Measurements from ENCODE around the gene EIF3B. TPM values are rescaled to one million over a fixed set of nuclear protein-coding genes. Genes with fewer than 3 reads are reported as not detected.
"Not testable (repeated sequence)": the region's sequence is repeated elsewhere in the genome, so short reads cannot be mapped to it uniquely, and the experiment has no call there.

Gene EIF3B
- total and polyA plus RNA-seq, 4 donors: 27.4 to 98.8 (median 60.8) TPM

DNA sequence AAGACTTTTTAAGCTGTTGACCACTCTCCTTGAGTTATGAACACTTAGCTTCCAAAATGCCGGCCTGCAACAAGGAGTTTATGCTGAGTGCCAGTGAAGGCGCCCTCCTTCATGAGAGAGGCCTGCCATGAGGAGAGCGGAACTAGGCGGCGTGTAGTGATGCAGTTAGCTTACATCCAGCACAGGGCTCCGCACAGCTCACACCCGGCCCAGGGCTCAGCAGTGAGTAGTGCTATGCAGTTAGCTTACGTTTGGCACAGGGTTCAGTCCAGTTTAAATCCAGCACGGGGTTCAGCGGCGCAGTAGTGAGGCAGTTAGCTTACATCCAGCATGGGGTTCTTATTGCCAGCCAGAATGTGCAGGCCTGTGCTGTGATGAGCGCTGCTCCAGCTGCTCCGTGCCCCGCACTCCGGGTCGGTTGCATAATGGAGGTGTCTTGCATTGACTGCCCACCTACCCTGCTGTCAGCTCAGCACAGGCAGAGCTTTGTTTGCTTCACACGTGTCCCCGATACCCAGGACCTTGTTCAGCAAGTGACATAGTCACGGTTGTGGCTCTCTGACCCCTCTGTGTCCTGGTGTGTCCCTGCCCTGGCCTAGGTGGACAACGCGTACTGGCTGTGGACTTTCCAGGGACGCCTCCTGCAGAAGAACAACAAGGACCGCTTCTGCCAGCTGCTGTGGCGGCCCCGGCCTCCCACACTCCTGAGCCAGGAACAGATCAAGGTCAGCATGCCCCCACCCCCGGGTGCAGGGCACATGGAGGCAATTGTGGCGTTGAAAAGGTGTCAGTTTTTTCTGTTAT lies 21.9 kb downstream of the EIF3B start:
- no peaks in the 10 kb centered on the region for H3K9me3 ChIP-seq (ENCODE audit: control insufficient read depth in 4 of 4, low read length in 3 of 4)
- 62% methylated on average over 27 of the region's 27 CpGs for WGBS
- H3K36me3 ChIP-seq (ENCODE audit: control insufficient read depth in 4 of 4, insufficient read depth in 3 of 4, low read depth in 1 of 4, low read length in 3 of 4): peaks cover 28 to 92% (median 65%) of the 10 kb centered on the region in 4 donors
- no peak overlapping the region for H3K4me3 ChIP-seq (ENCODE audit: low read depth in 1 of 3, low read length in 3 of 3)
- no peaks in the 10 kb centered on the region for H3K27me3 ChIP-seq (ENCODE audit: control insufficient read depth in 4 of 4, insufficient read depth in 4 of 4, low read length in 3 of 4)
- peak; percentile 87 to 92 for TF ChIP-seq RXRA (IDR thresholded peaks at IDR 0.05)
- TF ChIP-seq RAD21 (IDR thresholded peaks at IDR 0.05): peak in 1 of 2 donors; percentile 12
- TF ChIP-seq, protein P1, sequence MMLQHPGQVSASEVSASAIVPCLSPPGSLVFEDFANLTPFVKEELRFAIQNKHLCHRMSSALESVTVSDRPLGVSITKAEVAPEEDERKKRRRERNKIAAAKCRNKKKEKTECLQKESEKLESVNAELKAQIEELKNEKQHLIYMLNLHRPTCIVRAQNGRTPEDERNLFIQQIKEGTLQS (IDR thresholded peaks at IDR 0.05): no peak
- TF ChIP-seq, protein P2, sequence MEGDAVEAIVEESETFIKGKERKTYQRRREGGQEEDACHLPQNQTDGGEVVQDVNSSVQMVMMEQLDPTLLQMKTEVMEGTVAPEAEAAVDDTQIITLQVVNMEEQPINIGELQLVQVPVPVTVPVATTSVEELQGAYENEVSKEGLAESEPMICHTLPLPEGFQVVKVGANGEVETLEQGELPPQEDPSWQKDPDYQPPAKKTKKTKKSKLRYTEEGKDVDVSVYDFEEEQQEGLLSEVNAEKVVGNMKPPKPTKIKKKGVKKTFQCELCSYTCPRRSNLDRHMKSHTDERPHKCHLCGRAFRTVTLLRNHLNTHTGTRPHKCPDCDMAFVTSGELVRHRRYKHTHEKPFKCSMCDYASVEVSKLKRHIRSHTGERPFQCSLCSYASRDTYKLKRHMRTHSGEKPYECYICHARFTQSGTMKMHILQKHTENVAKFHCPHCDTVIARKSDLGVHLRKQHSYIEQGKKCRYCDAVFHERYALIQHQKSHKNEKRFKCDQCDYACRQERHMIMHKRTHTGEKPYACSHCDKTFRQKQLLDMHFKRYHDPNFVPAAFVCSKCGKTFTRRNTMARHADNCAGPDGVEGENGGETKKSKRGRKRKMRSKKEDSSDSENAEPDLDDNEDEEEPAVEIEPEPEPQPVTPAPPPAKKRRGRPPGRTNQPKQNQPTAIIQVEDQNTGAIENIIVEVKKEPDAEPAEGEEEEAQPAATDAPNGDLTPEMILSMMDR (IDR thresholded peaks at IDR 0.05; ENCODE audit: low read depth, low read length, missing input control): no peak
- TF ChIP-seq SP1 (IDR thresholded peaks at IDR 0.05): peak; percentile 72
- TF ChIP-seq HNF4A (conservative IDR thresholded peaks at IDR 0.05): peak; percentile 72 to 77
- H3K9ac ChIP-seq (ENCODE audit: low read depth in 1 of 2, low read length in 2 of 2): no peak overlapping the region
- DNase-seq (ENCODE audit: low spot score): no peak
- peaks cover 0 to 25% (median 13%) of the 10 kb centered on the region in 4 donors for H3K4me1 ChIP-seq (ENCODE audit: control insufficient read depth in 4 of 4, insufficient read depth in 4 of 4, low read length in 3 of 4)
- H3K27ac ChIP-seq (ENCODE audit: low read depth in 1 of 2, low read length in 2 of 2): peak overlapping the region in 1 of 2 donors; percentile 73

DNA sequence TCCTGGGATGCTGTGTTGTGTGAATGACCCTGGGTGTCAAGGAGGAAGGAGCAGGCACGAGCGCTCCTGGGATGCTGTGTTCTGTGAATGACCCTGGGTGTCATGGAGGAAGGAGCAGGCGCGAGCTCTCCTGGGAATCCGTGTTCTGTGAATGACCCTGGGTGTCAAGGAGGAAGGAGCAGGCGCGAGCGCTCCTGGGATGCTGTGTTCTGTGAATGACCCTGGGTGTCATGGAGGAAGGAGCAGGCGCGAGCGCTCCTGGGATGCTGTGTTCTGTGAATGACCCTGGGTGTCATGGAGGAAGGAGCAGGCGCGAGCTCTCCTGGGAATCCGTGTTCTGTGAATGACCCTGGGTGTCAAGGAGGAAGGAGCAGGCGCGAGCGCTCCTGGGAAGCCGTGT lies 22.9 kb downstream of the EIF3B start:
- 90% methylated on average over 12 of the region's 18 CpGs for WGBS
- not testable (repeated sequence) for H3K4me3 ChIP-seq (ENCODE audit: low read depth in 1 of 3, low read length in 3 of 3); H3K27me3 ChIP-seq (ENCODE audit: control insufficient read depth in 4 of 4, insufficient read depth in 4 of 4, low read length in 3 of 4); H3K9ac ChIP-seq (ENCODE audit: low read depth in 1 of 2, low read length in 2 of 2); DNase-seq (ENCODE audit: low spot score); H3K9me3 ChIP-seq (ENCODE audit: control insufficient read depth in 4 of 4, low read length in 3 of 4)
- Histone ChIP-seq H3K4me1 (ENCODE audit: control insufficient read depth in 4 of 4, insufficient read depth in 4 of 4, low read length in 3 of 4) (peaks cover 0 to 25% (median 11%) of the 10 kb centered on the region in 4 donors), H3K36me3 (ENCODE audit: control insufficient read depth in 4 of 4, insufficient read depth in 3 of 4, low read depth in 1 of 4, low read length in 3 of 4) (peaks cover 32 to 89% (median 58%) of the 10 kb centered on the region in 4 donors), H3K27ac (ENCODE audit: low read depth in 1 of 2, low read length in 2 of 2) (peak overlapping the region in 1 of 2 donors; percentile 73)
- TF ChIP-seq RXRA (IDR thresholded peaks at IDR 0.05) (peak in 1 of 2 donors; percentile 22), NR2F2 (IDR thresholded peaks at IDR 0.05) (peak; percentile 68)

DNA sequence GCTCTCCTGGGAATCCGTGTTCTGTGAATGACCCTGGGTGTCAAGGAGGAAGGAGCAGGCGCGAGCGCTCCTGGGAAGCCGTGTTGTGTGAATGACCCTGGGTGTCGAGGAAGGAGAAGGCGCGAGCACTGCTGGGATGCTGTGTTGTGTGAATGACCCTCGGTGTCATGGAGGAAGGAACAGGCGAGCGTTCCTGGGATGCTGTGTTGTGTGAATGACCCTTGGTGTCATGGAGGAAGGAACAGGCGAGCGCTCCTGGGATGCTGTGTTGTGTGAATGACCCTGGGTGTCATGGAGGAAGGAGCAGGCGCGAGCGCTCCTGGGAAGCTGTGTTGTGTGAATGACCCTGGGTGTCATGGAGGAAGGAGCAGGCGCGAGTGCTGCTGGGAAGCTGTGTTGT lies 23.5 kb downstream of the EIF3B start:
- Histone ChIP-seq H3K27ac (ENCODE audit: low read depth in 1 of 2, low read length in 2 of 2) (peak overlapping the region in 1 of 2 donors; percentile 35), H3K4me1 (ENCODE audit: control insufficient read depth in 4 of 4, insufficient read depth in 4 of 4, low read length in 3 of 4) (peaks cover 0 to 21% (median 8%) of the 10 kb centered on the region in 4 donors), H3K36me3 (ENCODE audit: control insufficient read depth in 4 of 4, insufficient read depth in 3 of 4, low read depth in 1 of 4, low read length in 3 of 4) (peaks cover 32 to 85% (median 53%) of the 10 kb centered on the region in 4 donors)
- not testable (repeated sequence) for H3K4me3 ChIP-seq (ENCODE audit: low read depth in 1 of 3, low read length in 3 of 3); H3K27me3 ChIP-seq (ENCODE audit: control insufficient read depth in 4 of 4, insufficient read depth in 4 of 4, low read length in 3 of 4); H3K9me3 ChIP-seq (ENCODE audit: control insufficient read depth in 4 of 4, low read length in 3 of 4); H3K9ac ChIP-seq (ENCODE audit: low read depth in 1 of 2, low read length in 2 of 2); DNase-seq (ENCODE audit: low spot score)
- WGBS: 86% methylated on average over 14 of the region's 18 CpGs
- TF ChIP-seq SP1 (IDR thresholded peaks at IDR 0.05): peak; percentile 31
- TF ChIP-seq YY1 (IDR thresholded peaks at IDR 0.05): peak; percentile 20
- TF ChIP-seq NR2F2 (IDR thresholded peaks at IDR 0.05): peak; percentile 93
- peak; percentile 50 to 75 for TF ChIP-seq RXRA (IDR thresholded peaks at IDR 0.05)

DNA sequence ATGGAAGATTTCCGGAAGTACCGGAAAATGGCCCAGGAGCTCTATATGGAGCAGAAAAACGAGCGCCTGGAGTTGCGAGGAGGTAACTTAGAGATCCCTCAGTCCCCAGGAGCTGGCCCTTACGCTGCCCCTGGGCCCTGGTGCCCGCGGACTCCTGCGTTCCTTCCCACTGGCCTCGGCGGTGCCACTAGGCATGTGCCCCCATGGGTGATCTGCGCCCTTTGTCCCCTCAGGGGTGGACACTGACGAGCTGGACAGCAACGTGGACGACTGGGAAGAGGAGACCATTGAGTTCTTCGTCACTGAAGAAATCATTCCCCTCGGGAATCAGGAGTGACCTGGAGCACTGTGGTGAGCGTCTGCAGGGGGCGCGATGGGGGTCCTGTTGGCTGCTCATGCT lies 24.5 kb downstream of the EIF3B start:
- no peaks in the 10 kb centered on the region for H3K27me3 ChIP-seq (ENCODE audit: control insufficient read depth in 4 of 4, insufficient read depth in 4 of 4, low read length in 3 of 4)
- no peaks in the 10 kb centered on the region for H3K9me3 ChIP-seq (ENCODE audit: control insufficient read depth in 4 of 4, low read length in 3 of 4)
- TF ChIP-seq TAF1 (conservative IDR thresholded peaks at IDR 0.05) (no peak), JUND (IDR thresholded peaks at IDR 0.05) (no peak), RXRA (IDR thresholded peaks at IDR 0.05) (no peak), EGR1 (IDR thresholded peaks at IDR 0.05; ENCODE audit: low read depth in 2 of 2) (no peak), HNF4A (conservative IDR thresholded peaks at IDR 0.05) (no peak)
- TF ChIP-seq, protein P1 (IDR thresholded peaks at IDR 0.05): no peak
- TF ChIP-seq, protein P3, sequence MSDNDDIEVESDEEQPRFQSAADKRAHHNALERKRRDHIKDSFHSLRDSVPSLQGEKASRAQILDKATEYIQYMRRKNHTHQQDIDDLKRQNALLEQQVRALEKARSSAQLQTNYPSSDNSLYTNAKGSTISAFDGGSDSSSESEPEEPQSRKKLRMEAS (IDR thresholded peaks at IDR 0.05): no peak
- TF ChIP-seq, protein P4, sequence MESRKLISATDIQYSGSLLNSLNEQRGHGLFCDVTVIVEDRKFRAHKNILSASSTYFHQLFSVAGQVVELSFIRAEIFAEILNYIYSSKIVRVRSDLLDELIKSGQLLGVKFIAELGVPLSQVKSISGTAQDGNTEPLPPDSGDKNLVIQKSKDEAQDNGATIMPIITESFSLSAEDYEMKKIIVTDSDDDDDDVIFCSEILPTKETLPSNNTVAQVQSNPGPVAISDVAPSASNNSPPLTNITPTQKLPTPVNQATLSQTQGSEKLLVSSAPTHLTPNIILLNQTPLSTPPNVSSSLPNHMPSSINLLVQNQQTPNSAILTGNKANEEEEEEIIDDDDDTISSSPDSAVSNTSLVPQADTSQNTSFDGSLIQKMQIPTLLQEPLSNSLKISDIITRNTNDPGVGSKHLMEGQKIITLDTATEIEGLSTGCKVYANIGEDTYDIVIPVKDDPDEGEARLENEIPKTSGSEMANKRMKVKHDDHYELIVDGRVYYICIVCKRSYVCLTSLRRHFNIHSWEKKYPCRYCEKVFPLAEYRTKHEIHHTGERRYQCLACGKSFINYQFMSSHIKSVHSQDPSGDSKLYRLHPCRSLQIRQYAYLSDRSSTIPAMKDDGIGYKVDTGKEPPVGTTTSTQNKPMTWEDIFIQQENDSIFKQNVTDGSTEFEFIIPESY (IDR thresholded peaks at IDR 0.05): no peak
- no peak overlapping the region for H3K9ac ChIP-seq (ENCODE audit: low read depth in 1 of 2, low read length in 2 of 2)
- no peak for DNase-seq (ENCODE audit: low spot score)
- H3K4me1 ChIP-seq (ENCODE audit: control insufficient read depth in 4 of 4, insufficient read depth in 4 of 4, low read length in 3 of 4): peaks cover 0 to 15% (median 8%) of the 10 kb centered on the region in 4 donors
- no peak overlapping the region for H3K27ac ChIP-seq (ENCODE audit: low read depth in 1 of 2, low read length in 2 of 2)
- H3K4me3 ChIP-seq (ENCODE audit: low read depth in 1 of 3, low read length in 3 of 3): no peak overlapping the region
- H3K36me3 ChIP-seq (ENCODE audit: control insufficient read depth in 4 of 4, insufficient read depth in 3 of 4, low read depth in 1 of 4, low read length in 3 of 4): peaks cover 31 to 77% (median 49%) of the 10 kb centered on the region in 4 donors
- 97% methylated on average over 20 of the region's 20 CpGs for WGBS

Measured in liver (tissue), 9 donors.